GM19099 (cell line): ENCODE results near the gene MSI2.

ENCODE experiments used
- POLR2A ChIP-seq: IDR thresholded peaks from 3 replicates; pipeline ENCODE4 v1.6.1; 2011; ENCODE audit warnings: low read depth; ENCODE audit not compliant: insufficient read length; ENCODE audit errors: extremely low read depth

Gene MSI2

GRCh38 chr17:57419940-57420550, 163.7 kb downstream of the MSI2 start:
- no peak for TF ChIP-seq POLR2A

GRCh38 chr17:57420734-57421717, 164.7 kb downstream of the MSI2 start:
- no peak for TF ChIP-seq POLR2A

- no peak for TF ChIP-seq POLR2A
Measured at GRCh38 chr17:57422574-57423164, 166.3 kb downstream of the MSI2 start.

GRCh38 chr17:57423541-57423940, 167.2 kb downstream of the MSI2 start:
- no peak for TF ChIP-seq POLR2A

GRCh38 chr17:57424273-57424672, 167.9 kb downstream of the MSI2 start:
- no peak for TF ChIP-seq POLR2A

- TF ChIP-seq POLR2A = no peak
Measured at GRCh38 chr17:57424777-57425188, 168.5 kb downstream of the MSI2 start.

GRCh38 chr17:57425431-57425830, 169.1 kb downstream of the MSI2 start:
- TF ChIP-seq POLR2A = no peak

GRCh38 chr17:57425903-57426880, 169.9 kb downstream of the MSI2 start:
- no peak for TF ChIP-seq POLR2A

- TF ChIP-seq POLR2A = no peak
Measured at GRCh38 chr17:57429966-57430365, 173.6 kb downstream of the MSI2 start.

- no peak for TF ChIP-seq POLR2A
Measured at GRCh38 chr17:57431415-57431814, 175.1 kb downstream of the MSI2 start.

GRCh38 chr17:57432507-57433277, 176.4 kb downstream of the MSI2 start:
- TF ChIP-seq POLR2A = no peak

- TF ChIP-seq POLR2A = no peak
Measured at GRCh38 chr17:57433452-57433851, 177.1 kb downstream of the MSI2 start.

GRCh38 chr17:57434361-57434760, 178.0 kb downstream of the MSI2 start:
- no peak for TF ChIP-seq POLR2A

- no peak for TF ChIP-seq POLR2A
Measured at GRCh38 chr17:57436565-57436964, 180.2 kb downstream of the MSI2 start.
